Osteoblast (primary cell): ENCODE data around the gene SOS1. TPM values are rescaled to one million over a fixed set of nuclear protein-coding genes. Genes with fewer than 3 reads are reported as not detected.
A peak's percentile ranks its signal among the peaks of the same experiment; 100 is the strongest.

Experiments
- DNase-seq: peaks from one replicate; pipeline ENCODE4 v3.0.0; 2011; ENCODE audit warnings: low spot score, mixed read lengths; ENCODE audit not compliant: insufficient read length; ENCODE audit errors: missing footprints
- H2AFZ ChIP-seq: 2 replicates; pipeline ENCODE4 v1.6.0; 2011; ENCODE audit warnings: mild to moderate bottlenecking, low read length
- H3K27ac ChIP-seq: 2 replicates; pipeline ENCODE4 v1.5.1; 2011; ENCODE audit warnings: mild to moderate bottlenecking, low read depth, low read length, moderate library complexity
- H3K27me3 ChIP-seq: 2 replicates; pipeline ENCODE4 v1.6.0; 2012; ENCODE audit warnings: mild to moderate bottlenecking, control low read depth, inconsistent platforms, low read length, moderate library complexity; ENCODE audit not compliant: insufficient read depth
- H3K36me3 ChIP-seq: 2 replicates; pipeline ENCODE4 v1.5.1; 2011; ENCODE audit warnings: mild to moderate bottlenecking, low read length, control low read depth, moderate library complexity; ENCODE audit not compliant: insufficient read depth
- H3K4me1 ChIP-seq: 2 replicates; pipeline ENCODE4 v1.5.1; 2011; ENCODE audit warnings: mild to moderate bottlenecking, low read length, control low read depth, moderate library complexity; ENCODE audit not compliant: insufficient read depth
- H3K4me2 ChIP-seq: 2 replicates; pipeline ENCODE4 v1.6.0; 2011; ENCODE audit warnings: mild to moderate bottlenecking, low read length; ENCODE audit not compliant: insufficient read depth
- H3K4me3 ChIP-seq: fragments of 200-600 bp; sonication (generic); 3 replicates; pipeline ENCODE4 v1.5.1; 2012; ENCODE audit warnings: mild to moderate bottlenecking, low read length, inconsistent platforms; ENCODE audit not compliant: insufficient read depth
- H3K79me2 ChIP-seq: 2 replicates; pipeline ENCODE4 v1.6.0; 2012; ENCODE audit warnings: mild to moderate bottlenecking, low read length, control low read depth, inconsistent platforms; ENCODE audit not compliant: insufficient read depth
- H3K9me3 ChIP-seq: 2 replicates; pipeline ENCODE4 v1.5.1; 2011; ENCODE audit warnings: low read depth, low read length, control low read depth
- H4K20me1 ChIP-seq: 2 replicates; pipeline ENCODE4 v1.6.0; 2012; ENCODE audit warnings: mild to moderate bottlenecking, low read length, control low read depth; ENCODE audit not compliant: insufficient read depth
- total RNA-seq: library from RNA; depleted of rRNA; stranded (reverse); fragments of >200 nt; gene quantifications from 2 replicates; pipeline ENCODE4 v1.2.3, GENCODE V29; 2012
- TF ChIP-seq, protein P1 (sequence below): IDR thresholded peaks from 2 replicates; pipeline ENCODE4 v1.5.1; 2011; ENCODE audit warnings: mild to moderate bottlenecking, low read depth, low read length, moderate library complexity; ENCODE audit errors: extremely low read depth

Gene SOS1
- total RNA-seq: 21.8 and 28.6 TPM in 2 replicates

DNA sequence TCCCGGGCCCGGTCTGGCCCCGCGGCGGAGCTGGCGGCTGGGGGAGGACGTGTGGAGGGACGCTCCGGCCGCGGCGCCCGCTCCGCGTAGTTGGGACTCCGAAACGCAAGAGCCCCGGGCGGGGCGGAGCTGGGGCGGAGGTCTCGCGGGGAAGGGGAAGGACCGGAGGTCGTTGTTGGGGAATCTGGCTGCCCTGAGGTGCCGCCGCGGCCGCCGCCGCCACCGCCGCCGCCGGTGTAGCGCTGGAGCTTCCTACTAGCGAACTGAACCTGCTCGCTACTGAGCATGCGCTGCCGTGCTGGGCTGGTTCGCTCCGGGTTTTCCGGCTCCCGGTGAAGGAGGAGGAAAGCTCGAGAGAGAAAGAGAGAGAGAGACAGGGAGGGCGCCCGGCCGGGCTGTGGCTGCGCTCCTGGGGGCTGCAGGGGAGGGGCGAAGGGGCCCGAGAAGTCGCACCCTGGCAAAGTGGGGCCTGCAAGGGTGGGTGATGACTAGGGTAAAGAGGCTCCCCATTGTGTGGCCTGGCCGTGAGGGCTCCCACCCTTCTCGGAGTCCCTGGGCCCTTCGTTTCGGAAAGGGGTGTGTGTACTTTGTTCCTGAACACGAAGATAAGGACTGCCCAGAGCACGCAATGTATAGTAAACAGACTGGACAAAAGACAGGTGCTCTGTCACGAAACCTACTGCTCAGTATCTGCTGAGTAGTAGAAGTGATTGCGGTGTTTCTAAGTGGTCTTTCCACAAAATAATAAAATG is at the start of gene SOS1:
Gene SOS1 (minus strand): TSS at position 281 of the 752 bp plus-strand sequence. CDS start 629 bp downstream, outside the sequence.
- Histone ChIP-seq H3K4me1 (peaks cover 29% of the 10 kb centered on the region), H3K9me3 (no peaks in the 10 kb centered on the region), H3K79me2 (peaks cover 55% of the 10 kb centered on the region), H4K20me1 (peaks cover 23% of the 10 kb centered on the region), H3K27ac (peak within 1 kb of the TSS; percentile 75), H3K36me3 (no peaks in the 10 kb centered on the region), H3K4me2 (peak within 1 kb of the TSS; percentile 93), H3K4me3 (peak within 1 kb of the TSS; percentile 79), H3K27me3 (no peaks in the 10 kb centered on the region), H2AFZ (peak within 1 kb of the TSS; percentile 83)
- TF ChIP-seq, protein P1, sequence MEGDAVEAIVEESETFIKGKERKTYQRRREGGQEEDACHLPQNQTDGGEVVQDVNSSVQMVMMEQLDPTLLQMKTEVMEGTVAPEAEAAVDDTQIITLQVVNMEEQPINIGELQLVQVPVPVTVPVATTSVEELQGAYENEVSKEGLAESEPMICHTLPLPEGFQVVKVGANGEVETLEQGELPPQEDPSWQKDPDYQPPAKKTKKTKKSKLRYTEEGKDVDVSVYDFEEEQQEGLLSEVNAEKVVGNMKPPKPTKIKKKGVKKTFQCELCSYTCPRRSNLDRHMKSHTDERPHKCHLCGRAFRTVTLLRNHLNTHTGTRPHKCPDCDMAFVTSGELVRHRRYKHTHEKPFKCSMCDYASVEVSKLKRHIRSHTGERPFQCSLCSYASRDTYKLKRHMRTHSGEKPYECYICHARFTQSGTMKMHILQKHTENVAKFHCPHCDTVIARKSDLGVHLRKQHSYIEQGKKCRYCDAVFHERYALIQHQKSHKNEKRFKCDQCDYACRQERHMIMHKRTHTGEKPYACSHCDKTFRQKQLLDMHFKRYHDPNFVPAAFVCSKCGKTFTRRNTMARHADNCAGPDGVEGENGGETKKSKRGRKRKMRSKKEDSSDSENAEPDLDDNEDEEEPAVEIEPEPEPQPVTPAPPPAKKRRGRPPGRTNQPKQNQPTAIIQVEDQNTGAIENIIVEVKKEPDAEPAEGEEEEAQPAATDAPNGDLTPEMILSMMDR: no peak
- peak; percentile 98 for DNase-seq

DNA sequence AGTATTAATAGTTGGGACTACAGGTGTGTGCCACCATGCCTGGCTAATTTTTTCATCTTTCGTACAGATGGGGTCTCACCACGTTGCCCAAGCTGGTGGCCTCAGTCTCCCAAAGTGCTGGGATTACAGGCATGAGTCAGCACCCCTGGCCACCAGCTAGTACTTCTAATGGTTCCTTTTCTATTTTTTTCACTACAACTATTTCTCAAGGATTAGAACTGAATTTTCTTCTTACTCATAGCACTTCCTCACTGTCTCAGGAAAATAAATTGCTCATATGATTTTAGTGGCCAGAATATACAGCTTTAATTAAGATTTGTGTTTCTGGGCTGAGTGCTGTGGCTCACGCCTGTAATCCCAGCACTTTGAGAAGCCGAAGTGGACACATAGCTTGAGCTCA is 43.2 kb upstream of the SOS1 start:
- H3K4me3 ChIP-seq: no peak overlapping the region
- H4K20me1 ChIP-seq: no peaks in the 10 kb centered on the region
- DNase-seq: no peak
- no peak overlapping the region for H3K27ac ChIP-seq
- no peaks in the 10 kb centered on the region for H3K9me3 ChIP-seq
- no peak overlapping the region for H2AFZ ChIP-seq
- no peaks in the 10 kb centered on the region for H3K27me3 ChIP-seq
- TF ChIP-seq, protein P1: no peak
- H3K4me2 ChIP-seq: no peak overlapping the region
- H3K79me2 ChIP-seq: no peaks in the 10 kb centered on the region
- no peaks in the 10 kb centered on the region for H3K36me3 ChIP-seq
- H3K4me1 ChIP-seq: no peaks in the 10 kb centered on the region

DNA sequence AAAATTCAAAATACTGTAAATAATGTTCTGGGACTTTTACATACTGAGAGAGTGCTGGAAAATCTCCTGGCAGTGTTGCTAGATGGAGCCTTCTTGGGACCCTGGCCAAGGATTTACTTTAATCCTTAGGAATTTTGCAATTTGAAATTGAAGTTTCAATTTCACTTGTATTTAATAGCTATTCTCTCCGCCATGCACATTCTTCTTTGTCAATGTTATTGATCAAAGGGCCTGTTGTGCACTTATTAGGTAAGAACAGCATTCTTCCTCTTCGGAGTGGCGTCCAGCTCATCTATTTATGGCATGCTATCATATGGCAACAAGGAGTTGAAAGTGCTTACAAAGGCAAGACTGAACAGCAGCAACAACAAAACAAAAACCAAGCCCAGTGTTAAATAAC is 40.1 kb upstream of the SOS1 start:
- no peaks in the 10 kb centered on the region for H3K27me3 ChIP-seq
- no peak overlapping the region for H3K4me3 ChIP-seq
- no peak overlapping the region for H3K27ac ChIP-seq
- no peaks in the 10 kb centered on the region for H3K4me1 ChIP-seq
- no peaks in the 10 kb centered on the region for H3K36me3 ChIP-seq
- TF ChIP-seq, protein P1: no peak
- no peak overlapping the region for H2AFZ ChIP-seq
- H3K79me2 ChIP-seq: no peaks in the 10 kb centered on the region
- H4K20me1 ChIP-seq: no peaks in the 10 kb centered on the region
- DNase-seq: no peak
- no peaks in the 10 kb centered on the region for H3K9me3 ChIP-seq
- no peak overlapping the region for H3K4me2 ChIP-seq

DNA sequence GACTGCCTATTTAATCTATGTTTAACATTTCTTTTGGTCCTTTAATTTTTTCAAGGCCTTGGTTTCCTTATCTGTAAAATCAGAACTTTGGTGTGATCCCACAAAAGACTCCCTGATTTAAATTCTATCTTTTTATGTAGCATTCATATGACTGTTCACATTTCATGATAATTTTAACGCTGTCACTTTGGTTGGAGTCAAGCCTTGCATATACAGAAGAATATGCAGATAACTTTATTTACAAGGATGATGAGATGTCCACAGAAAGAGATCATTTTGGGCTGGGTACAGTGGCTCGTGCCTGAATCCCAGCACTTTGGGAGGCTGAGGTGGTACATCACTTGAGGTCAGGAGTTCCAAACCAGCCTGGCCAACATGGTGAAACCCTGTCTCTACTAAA is 38.4 kb upstream of the SOS1 start:
- H3K36me3 ChIP-seq: no peaks in the 10 kb centered on the region
- no peaks in the 10 kb centered on the region for H3K79me2 ChIP-seq
- no peaks in the 10 kb centered on the region for H3K27me3 ChIP-seq
- H4K20me1 ChIP-seq: no peaks in the 10 kb centered on the region
- no peak overlapping the region for H2AFZ ChIP-seq
- no peaks in the 10 kb centered on the region for H3K9me3 ChIP-seq
- no peaks in the 10 kb centered on the region for H3K4me1 ChIP-seq
- no peak overlapping the region for H3K4me3 ChIP-seq
- TF ChIP-seq, protein P1: no peak
- no peak overlapping the region for H3K27ac ChIP-seq
- no peak for DNase-seq
- no peak overlapping the region for H3K4me2 ChIP-seq
